ENCODE data around the gene BRME1.

DNA sequence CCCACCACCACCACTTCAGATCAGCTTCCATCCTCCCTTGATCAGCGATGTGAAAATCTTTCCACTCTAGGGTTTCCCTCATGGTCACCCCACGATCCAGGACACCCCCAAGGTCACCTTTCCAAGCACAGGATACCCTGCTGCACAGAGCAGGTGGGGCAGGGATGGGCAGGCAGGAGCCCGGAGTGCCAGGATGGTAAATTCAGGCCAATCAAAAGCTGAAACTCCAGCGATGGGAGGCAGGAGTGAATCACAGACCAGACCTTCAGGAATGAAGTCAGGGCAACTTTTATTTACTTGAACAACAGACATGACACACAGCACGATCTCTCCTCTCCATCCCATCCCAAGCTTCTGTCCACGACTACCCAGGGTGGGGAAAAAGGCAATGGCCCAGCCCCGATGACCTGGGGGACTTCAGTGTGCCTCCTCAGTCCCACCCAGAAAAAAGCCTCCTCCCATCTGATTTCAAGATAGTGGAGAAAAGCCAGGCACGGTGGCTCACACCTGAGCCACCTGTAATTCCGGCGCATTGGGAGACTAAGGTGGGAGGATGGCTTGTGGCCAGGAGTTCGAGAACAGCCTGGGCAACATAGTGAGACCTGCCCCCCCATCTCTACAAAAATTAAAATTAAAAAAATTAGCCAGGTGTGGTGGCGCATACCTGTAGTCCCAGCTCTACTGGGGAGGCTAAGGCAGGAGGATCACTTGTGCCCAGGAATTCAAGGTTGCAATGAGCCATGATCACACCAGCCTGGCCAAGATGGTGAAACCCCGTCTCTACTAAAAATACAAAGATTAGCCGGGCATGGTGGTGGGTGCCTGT is 71.5 kb downstream of the BRME1 start:
- TF ChIP-seq YY1 (IDR thresholded peaks at IDR 0.05; ENCODE audit: low read depth): no peak
- TF ChIP-seq, protein P1, sequence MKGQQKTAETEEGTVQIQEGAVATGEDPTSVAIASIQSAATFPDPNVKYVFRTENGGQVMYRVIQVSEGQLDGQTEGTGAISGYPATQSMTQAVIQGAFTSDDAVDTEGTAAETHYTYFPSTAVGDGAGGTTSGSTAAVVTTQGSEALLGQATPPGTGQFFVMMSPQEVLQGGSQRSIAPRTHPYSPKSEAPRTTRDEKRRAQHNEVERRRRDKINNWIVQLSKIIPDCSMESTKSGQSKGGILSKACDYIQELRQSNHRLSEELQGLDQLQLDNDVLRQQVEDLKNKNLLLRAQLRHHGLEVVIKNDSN (IDR thresholded peaks at IDR 0.05): no peak

Measured in Ishikawa (cell line).